ENCODE measurements around the gene NREP. TPM values are rescaled to one million over a fixed set of nuclear protein-coding genes. Genes with fewer than 3 reads are reported as not detected.
"Not testable (repeated sequence)": the region's sequence is repeated elsewhere in the genome, so short reads cannot be mapped to it uniquely, and the experiment has no call there.

Gene NREP
- total and polyA plus RNA-seq, 4 donors = 3.0 to 82.7 (median 9.8) TPM

- TF ChIP-seq ATF3 (IDR thresholded peaks at IDR 0.05) (no peak), NR2F2 (IDR thresholded peaks at IDR 0.05) (no peak)
- Histone ChIP-seq H3K27me3 (ENCODE audit: control insufficient read depth in 4 of 4, insufficient read depth in 4 of 4, low read length in 3 of 4) (no peaks in the 10 kb centered on the region), H3K4me3 (ENCODE audit: low read depth in 1 of 3, low read length in 3 of 3) (no peak overlapping the region), H3K9ac (ENCODE audit: low read depth in 1 of 2, low read length in 2 of 2) (no peak overlapping the region), H3K4me1 (ENCODE audit: control insufficient read depth in 4 of 4, insufficient read depth in 4 of 4, low read length in 3 of 4) (no peaks in the 10 kb centered on the region), H3K9me3 (ENCODE audit: control insufficient read depth in 4 of 4, low read length in 3 of 4) (no peaks in the 10 kb centered on the region), H3K36me3 (ENCODE audit: control insufficient read depth in 4 of 4, insufficient read depth in 3 of 4, low read depth in 1 of 4, low read length in 3 of 4) (no peaks in the 10 kb centered on the region), H3K27ac (ENCODE audit: low read depth in 1 of 2, low read length in 2 of 2) (no peak overlapping the region)
- DNase-seq (ENCODE audit: low spot score) = no peak
Observed at GRCh38 chr5:111719773-111720172, 37.2 kb downstream of the NREP start.

- DNase-seq (ENCODE audit: low spot score); H3K9ac ChIP-seq (ENCODE audit: low read depth in 1 of 2, low read length in 2 of 2); H3K36me3 ChIP-seq (ENCODE audit: control insufficient read depth in 4 of 4, insufficient read depth in 3 of 4, low read depth in 1 of 4, low read length in 3 of 4); H3K27me3 ChIP-seq (ENCODE audit: control insufficient read depth in 4 of 4, insufficient read depth in 4 of 4, low read length in 3 of 4); H3K4me1 ChIP-seq (ENCODE audit: control insufficient read depth in 4 of 4, insufficient read depth in 4 of 4, low read length in 3 of 4); H3K4me3 ChIP-seq (ENCODE audit: low read depth in 1 of 3, low read length in 3 of 3); H3K27ac ChIP-seq (ENCODE audit: low read depth in 1 of 2, low read length in 2 of 2); H3K9me3 ChIP-seq (ENCODE audit: control insufficient read depth in 4 of 4, low read length in 3 of 4): not testable (repeated sequence)
- 81% methylated on average over 3 of the region's 3 CpGs for WGBS
Observed at GRCh38 chr5:111716789-111717188, 40.2 kb downstream of the NREP start.

GRCh38 chr5:111707630-111708164 lies 49.3 kb downstream of the NREP start:
- Histone ChIP-seq H3K27ac (ENCODE audit: low read depth in 1 of 2, low read length in 2 of 2) (no peak overlapping the region), H3K36me3 (ENCODE audit: control insufficient read depth in 4 of 4, insufficient read depth in 3 of 4, low read depth in 1 of 4, low read length in 3 of 4) (no peaks in the 10 kb centered on the region), H3K9ac (ENCODE audit: low read depth in 1 of 2, low read length in 2 of 2) (no peak overlapping the region), H3K4me1 (ENCODE audit: control insufficient read depth in 4 of 4, insufficient read depth in 4 of 4, low read length in 3 of 4) (no peaks in the 10 kb centered on the region), H3K9me3 (ENCODE audit: control insufficient read depth in 4 of 4, low read length in 3 of 4) (no peaks in the 10 kb centered on the region), H3K4me3 (ENCODE audit: low read depth in 1 of 3, low read length in 3 of 3) (no peak overlapping the region), H3K27me3 (ENCODE audit: control insufficient read depth in 4 of 4, insufficient read depth in 4 of 4, low read length in 3 of 4) (no peaks in the 10 kb centered on the region)
- TF ChIP-seq RXRA (IDR thresholded peaks at IDR 0.05) (no peak), REST (IDR thresholded peaks at IDR 0.05) (no peak), HNF4A (conservative IDR thresholded peaks at IDR 0.05) (no peak), HNF4G (IDR thresholded peaks at IDR 0.05) (no peak), ZBTB33 (IDR thresholded peaks at IDR 0.05) (no peak), GABPA (IDR thresholded peaks at IDR 0.05 in 1 of 2, conservative IDR thresholded peaks at IDR 0.05 in 1 of 2) (no peak), TAF1 (conservative IDR thresholded peaks at IDR 0.05) (no peak), NR2F2 (IDR thresholded peaks at IDR 0.05) (no peak), YY1 (IDR thresholded peaks at IDR 0.05) (no peak), ATF3 (IDR thresholded peaks at IDR 0.05) (no peak), RAD21 (IDR thresholded peaks at IDR 0.05) (no peak), EGR1 (IDR thresholded peaks at IDR 0.05; ENCODE audit: low read depth in 2 of 2) (no peak), SP1 (IDR thresholded peaks at IDR 0.05) (no peak), FOXA1 (IDR thresholded peaks at IDR 0.05) (no peak), MAX (IDR thresholded peaks at IDR 0.05) (no peak), FOXA2 (IDR thresholded peaks at IDR 0.05) (no peak), JUND (IDR thresholded peaks at IDR 0.05) (no peak), CTCF (IDR thresholded peaks at IDR 0.05; ENCODE audit: low read depth, low read length, missing input control) (no peak)
- no peak for DNase-seq (ENCODE audit: low spot score)
- WGBS = 80% methylated on average over 1 of the region's 1 CpG

Data from liver (tissue), 9 donors.